ENCODE measurements around the gene OSBP2. TPM values are rescaled to one million over a fixed set of nuclear protein-coding genes. Genes with fewer than 3 reads are reported as not detected.

Gene OSBP2
- total and polyA plus RNA-seq, 4 donors: 0.18 to 3.9 (median 0.88) TPM

GRCh38 chr22:30654361-30654760 lies 40.3 kb upstream of the OSBP2 start:
- no peak for ATAC-seq (ENCODE audit: low FRiP score)

DNA sequence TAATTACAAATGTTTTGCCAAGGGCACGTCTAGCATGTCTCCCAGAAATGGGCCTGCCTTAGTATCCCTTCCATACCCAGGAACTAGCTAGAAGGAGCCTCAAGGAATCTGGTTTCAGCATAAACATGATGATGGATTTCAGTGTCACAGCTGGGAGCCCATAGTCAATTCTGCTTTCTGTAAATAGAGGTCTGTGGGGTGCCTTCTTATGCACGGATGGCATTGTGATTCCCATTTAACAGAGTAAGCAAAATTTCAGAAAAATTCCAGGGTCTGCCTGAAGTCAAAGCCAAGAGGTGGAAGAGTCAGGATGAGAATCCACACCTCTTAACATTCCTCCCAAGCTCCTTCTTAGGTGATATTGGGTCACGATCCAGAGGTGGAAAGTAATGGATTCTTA lies 39.1 kb upstream of the OSBP2 start:
- intact Hi-C loops (cut with DNase I): no loop called here
- ATAC-seq (ENCODE audit: low FRiP score): no peak
- no peaks in the 10 kb centered on the region for H3K36me3 ChIP-seq (ENCODE audit: control insufficient read depth in 1 of 2, insufficient read depth in 2 of 2, low read length in 1 of 2)
- H3K4me1 ChIP-seq (ENCODE audit: control insufficient read depth in 1 of 2, insufficient read depth in 2 of 2, low read length in 2 of 2): no peaks in the 10 kb centered on the region
- H3K4me3 ChIP-seq (ENCODE audit: low read length in 2 of 2): no peak overlapping the region
- H3K9me3 ChIP-seq (ENCODE audit: control insufficient read depth, low read length): no peaks in the 10 kb centered on the region
- no peak for DNase-seq
- H3K27ac ChIP-seq (ENCODE audit: low read depth in 1 of 2, low read length in 2 of 2): no peak overlapping the region
- no peaks in the 10 kb centered on the region for H3K27me3 ChIP-seq (ENCODE audit: control insufficient read depth in 1 of 2, insufficient read depth in 2 of 2, low read length in 1 of 2)
- 68 to 73% methylated on average over 3 of the region's 3 CpGs for WGBS, 2 donors

More at GRCh38 chr22:30654361-30654760, 40.3 kb upstream of the OSBP2 start:
- H3K4me3 ChIP-seq (ENCODE audit: low read length in 2 of 2): no peak overlapping the region
- no peaks in the 10 kb centered on the region for H3K36me3 ChIP-seq (ENCODE audit: control insufficient read depth in 1 of 2, insufficient read depth in 2 of 2, low read length in 1 of 2)
- no peaks in the 10 kb centered on the region for H3K4me1 ChIP-seq (ENCODE audit: control insufficient read depth in 1 of 2, insufficient read depth in 2 of 2, low read length in 2 of 2)
- no peak for DNase-seq
- 97% methylated on average over 14 of the region's 14 CpGs for WGBS, 2 donors
- intact Hi-C loops (cut with DNase I): no loop called here
- no peaks in the 10 kb centered on the region for H3K27me3 ChIP-seq (ENCODE audit: control insufficient read depth in 1 of 2, insufficient read depth in 2 of 2, low read length in 1 of 2)
- H3K27ac ChIP-seq (ENCODE audit: low read depth in 1 of 2, low read length in 2 of 2): no peak overlapping the region
- no peaks in the 10 kb centered on the region for H3K9me3 ChIP-seq (ENCODE audit: control insufficient read depth, low read length)

DNA sequence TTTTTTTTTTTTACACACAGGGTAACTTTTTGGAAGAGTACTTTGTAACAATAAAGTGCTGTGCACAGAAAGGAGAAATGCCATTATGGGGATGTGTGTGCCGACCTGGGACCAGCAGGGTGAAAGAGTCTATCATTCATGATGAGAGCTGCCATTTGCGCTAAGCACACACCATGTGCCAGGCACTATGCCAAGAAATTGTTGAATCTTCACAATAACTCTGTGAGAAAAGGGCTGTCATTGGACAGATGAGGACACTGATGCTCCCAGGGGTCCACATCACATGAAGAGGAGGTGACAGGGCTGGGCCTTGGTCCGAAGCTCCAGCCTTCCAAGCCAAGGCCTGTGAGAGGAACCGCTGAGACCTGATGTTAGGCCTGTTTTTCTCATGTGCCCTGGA lies 32.6 kb upstream of the OSBP2 start:
- H3K27me3 ChIP-seq (ENCODE audit: control insufficient read depth in 1 of 2, insufficient read depth in 2 of 2, low read length in 1 of 2): no peaks in the 10 kb centered on the region
- no peak overlapping the region for H3K27ac ChIP-seq (ENCODE audit: low read depth in 1 of 2, low read length in 2 of 2)
- intact Hi-C loops (cut with DNase I): no loop called here
- DNase-seq (no peak), ATAC-seq (ENCODE audit: low FRiP score) (no peak)
- H3K36me3 ChIP-seq (ENCODE audit: control insufficient read depth in 1 of 2, insufficient read depth in 2 of 2, low read length in 1 of 2): peaks cover 0 to 2% of the 10 kb centered on the region in 2 donors
- H3K4me1 ChIP-seq (ENCODE audit: control insufficient read depth in 1 of 2, insufficient read depth in 2 of 2, low read length in 2 of 2): no peaks in the 10 kb centered on the region
- no peaks in the 10 kb centered on the region for H3K9me3 ChIP-seq (ENCODE audit: control insufficient read depth, low read length)
- WGBS, 2 donors: 96 to 98% methylated on average over 4 of the region's 4 CpGs
- no peak overlapping the region for H3K4me3 ChIP-seq (ENCODE audit: low read length in 2 of 2)

DNA sequence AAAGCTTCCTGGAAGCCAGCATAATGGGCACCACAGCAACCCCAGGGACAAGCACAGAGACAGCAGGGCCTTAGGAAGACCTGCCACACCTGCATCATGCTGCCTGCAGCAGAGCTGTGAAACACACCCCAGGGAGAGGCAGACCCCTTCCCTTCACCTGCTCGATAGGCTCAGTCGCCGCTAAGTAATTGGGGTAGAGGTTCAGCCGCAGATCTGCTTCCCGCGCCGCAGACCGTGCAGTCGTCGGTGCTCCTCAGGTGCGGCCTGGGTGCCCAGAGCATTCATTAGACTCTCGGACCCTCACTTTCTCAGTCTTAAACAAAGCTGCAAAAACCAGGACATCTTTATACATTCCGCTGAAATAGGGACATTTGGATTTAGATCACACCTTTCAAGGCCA lies 29.9 kb upstream of the OSBP2 start:
- Histone ChIP-seq H3K4me1 (ENCODE audit: control insufficient read depth in 1 of 2, insufficient read depth in 2 of 2, low read length in 2 of 2) (no peaks in the 10 kb centered on the region), H3K27me3 (ENCODE audit: control insufficient read depth in 1 of 2, insufficient read depth in 2 of 2, low read length in 1 of 2) (no peaks in the 10 kb centered on the region), H3K36me3 (ENCODE audit: control insufficient read depth in 1 of 2, insufficient read depth in 2 of 2, low read length in 1 of 2) (peaks cover 0 to 2% of the 10 kb centered on the region in 2 donors), H3K9me3 (ENCODE audit: control insufficient read depth, low read length) (no peaks in the 10 kb centered on the region), H3K4me3 (ENCODE audit: low read length in 2 of 2) (no peak overlapping the region), H3K27ac (ENCODE audit: low read depth in 1 of 2, low read length in 2 of 2) (no peak overlapping the region)
- intact Hi-C loops (cut with DNase I): no loop called here
- 98% methylated on average over 13 of the region's 13 CpGs for WGBS, 2 donors
- DNase-seq: no peak
- ATAC-seq (ENCODE audit: low FRiP score): no peak

DNA sequence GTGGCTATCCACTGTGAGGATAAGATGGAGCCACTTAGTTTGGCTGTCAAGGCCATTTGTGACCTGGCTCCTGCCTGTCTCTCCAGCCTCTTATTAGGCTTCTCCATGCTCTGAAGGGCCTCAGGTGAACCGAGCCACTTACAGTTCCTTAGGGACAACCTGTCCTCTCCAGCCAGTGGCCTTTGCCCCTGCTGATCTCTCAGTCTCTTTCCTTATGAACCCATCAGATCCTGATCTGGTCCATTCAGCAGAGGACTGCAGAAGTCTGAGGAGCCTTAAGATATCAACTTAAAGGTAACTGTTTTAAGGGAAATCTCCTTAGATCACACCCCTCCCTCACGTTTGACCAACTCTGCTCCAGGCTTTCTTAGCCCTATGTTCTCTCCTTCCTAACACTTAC lies 29.4 kb upstream of the OSBP2 start:
- ATAC-seq (ENCODE audit: low FRiP score): no peak
- H3K27me3 ChIP-seq (ENCODE audit: control insufficient read depth in 1 of 2, insufficient read depth in 2 of 2, low read length in 1 of 2): no peaks in the 10 kb centered on the region
- no peaks in the 10 kb centered on the region for H3K4me1 ChIP-seq (ENCODE audit: control insufficient read depth in 1 of 2, insufficient read depth in 2 of 2, low read length in 2 of 2)
- H3K4me3 ChIP-seq (ENCODE audit: low read length in 2 of 2): no peak overlapping the region
- DNase-seq: no peak
- 81 to 85% methylated on average over 2 of the region's 2 CpGs for WGBS, 2 donors
- H3K9me3 ChIP-seq (ENCODE audit: control insufficient read depth, low read length): no peaks in the 10 kb centered on the region
- no peak overlapping the region for H3K27ac ChIP-seq (ENCODE audit: low read depth in 1 of 2, low read length in 2 of 2)
- H3K36me3 ChIP-seq (ENCODE audit: control insufficient read depth in 1 of 2, insufficient read depth in 2 of 2, low read length in 1 of 2): peaks cover 0 to 2% of the 10 kb centered on the region in 2 donors
- intact Hi-C loops (cut with DNase I): no loop called here

DNA sequence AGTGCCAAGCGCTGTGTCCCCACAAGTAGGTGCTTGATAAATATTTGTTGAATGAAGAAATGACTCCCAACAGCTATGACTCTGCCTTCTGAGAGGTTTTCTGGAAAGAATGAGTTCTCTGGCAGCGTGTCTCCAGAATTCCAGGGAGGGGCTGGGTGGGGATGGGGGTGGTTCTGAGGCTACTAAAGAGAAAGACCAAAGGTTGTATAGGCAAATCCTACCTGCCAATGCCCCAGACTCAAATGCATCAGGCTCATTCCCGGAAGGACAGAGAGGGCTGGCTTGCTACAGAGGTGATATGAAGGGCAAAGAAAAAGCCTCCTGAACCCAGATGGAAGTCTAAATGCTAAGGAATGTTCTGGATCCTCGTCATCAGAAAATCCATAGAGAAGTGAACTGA lies 28.9 kb upstream of the OSBP2 start:
- H3K9me3 ChIP-seq (ENCODE audit: control insufficient read depth, low read length): no peaks in the 10 kb centered on the region
- no peaks in the 10 kb centered on the region for H3K27me3 ChIP-seq (ENCODE audit: control insufficient read depth in 1 of 2, insufficient read depth in 2 of 2, low read length in 1 of 2)
- intact Hi-C loops (cut with DNase I): no loop called here
- DNase-seq (no peak), ATAC-seq (ENCODE audit: low FRiP score) (no peak)
- no peak overlapping the region for H3K27ac ChIP-seq (ENCODE audit: low read depth in 1 of 2, low read length in 2 of 2)
- no peaks in the 10 kb centered on the region for H3K4me1 ChIP-seq (ENCODE audit: control insufficient read depth in 1 of 2, insufficient read depth in 2 of 2, low read length in 2 of 2)
- WGBS, 2 donors: 90 to 95% methylated on average over 4 of the region's 4 CpGs
- H3K36me3 ChIP-seq (ENCODE audit: control insufficient read depth in 1 of 2, insufficient read depth in 2 of 2, low read length in 1 of 2): peaks cover 0 to 2% of the 10 kb centered on the region in 2 donors
- no peak overlapping the region for H3K4me3 ChIP-seq (ENCODE audit: low read length in 2 of 2)

- H3K27ac ChIP-seq (ENCODE audit: low read depth in 1 of 2, low read length in 2 of 2): no peak overlapping the region
- H3K27me3 ChIP-seq (ENCODE audit: control insufficient read depth in 1 of 2, insufficient read depth in 2 of 2, low read length in 1 of 2): no peaks in the 10 kb centered on the region
- 0 to 1% methylated on average over 18 of the region's 18 CpGs for WGBS, 2 donors
- H3K4me3 ChIP-seq (ENCODE audit: low read length in 2 of 2): peak overlapping the region; percentile 54 to 55
- no peak for DNase-seq
- no peaks in the 10 kb centered on the region for H3K9me3 ChIP-seq (ENCODE audit: control insufficient read depth, low read length)
- intact Hi-C loops (cut with DNase I): loop anchor here in 1 of 2 donors (1.0 kb wide), 1 partner anchor 32 kb away; the partner anchor contains the start of gene SLC35E4
- peaks cover 0 to 2% of the 10 kb centered on the region in 2 donors for H3K36me3 ChIP-seq (ENCODE audit: control insufficient read depth in 1 of 2, insufficient read depth in 2 of 2, low read length in 1 of 2)
- peak; percentile 10 for ATAC-seq (ENCODE audit: low FRiP score)
- no peaks in the 10 kb centered on the region for H3K4me1 ChIP-seq (ENCODE audit: control insufficient read depth in 1 of 2, insufficient read depth in 2 of 2, low read length in 2 of 2)
Measured at GRCh38 chr22:30667107-30667493, 27.6 kb upstream of the OSBP2 start.

GRCh38 chr22:30667494-30668385 lies 26.9 kb upstream of the OSBP2 start, which contains the start of gene DUSP18:
TSS of gene DUSP18 (minus strand) at chr22:30667875. CDS start at chr22:30664003, 3,872 bp downstream.
- intact Hi-C loops (cut with DNase I): loop anchor here in 1 of 2 donors (1.0 kb wide), 1 partner anchor 32 kb away; the partner anchor contains the start of gene SLC35E4
- no peak within 1 kb of the TSS for H3K27ac ChIP-seq (ENCODE audit: low read depth in 1 of 2, low read length in 2 of 2)
- whole genome bisulfite sequencing, 2 donors: 1% methylated on average over 77 of the region's 77 CpGs
- H3K27me3 ChIP-seq (ENCODE audit: control insufficient read depth in 1 of 2, insufficient read depth in 2 of 2, low read length in 1 of 2): no peaks in the 10 kb centered on the region
- H3K4me3 ChIP-seq (ENCODE audit: low read length in 2 of 2): peak within 1 kb of the TSS; percentile 54 to 55
- peak; percentile 94 to 98 for DNase-seq
- no peaks in the 10 kb centered on the region for H3K36me3 ChIP-seq (ENCODE audit: control insufficient read depth in 1 of 2, insufficient read depth in 2 of 2, low read length in 1 of 2)
- ATAC-seq (ENCODE audit: low FRiP score): peak; percentile 98
- no peaks in the 10 kb centered on the region for H3K9me3 ChIP-seq (ENCODE audit: control insufficient read depth, low read length)
- no peaks in the 10 kb centered on the region for H3K4me1 ChIP-seq (ENCODE audit: control insufficient read depth in 1 of 2, insufficient read depth in 2 of 2, low read length in 2 of 2)

DNA sequence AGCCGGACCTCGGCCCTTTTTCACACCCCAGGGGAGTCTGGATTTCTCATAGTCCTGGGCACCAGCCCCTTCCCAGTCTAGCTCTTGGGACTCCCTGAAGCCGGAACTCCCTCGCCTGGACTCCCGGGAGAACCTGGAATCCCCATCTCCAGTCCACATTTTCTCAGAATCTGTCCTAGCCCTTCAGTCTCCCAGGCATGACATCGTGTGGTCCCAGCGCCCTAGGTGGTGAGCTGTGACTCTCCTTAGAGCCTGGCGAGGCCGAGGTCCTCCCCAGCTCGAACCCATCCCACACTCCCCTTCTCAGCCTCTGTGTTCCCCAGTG lies 26.3 kb upstream of the OSBP2 start:
- no peak for ATAC-seq (ENCODE audit: low FRiP score)

More for the DNA sequence above, 26.3 kb upstream of the OSBP2 start:
- DNase-seq: no peak
- no peaks in the 10 kb centered on the region for H3K27me3 ChIP-seq (ENCODE audit: control insufficient read depth in 1 of 2, insufficient read depth in 2 of 2, low read length in 1 of 2)
- no peaks in the 10 kb centered on the region for H3K4me1 ChIP-seq (ENCODE audit: control insufficient read depth in 1 of 2, insufficient read depth in 2 of 2, low read length in 2 of 2)
- 18 to 31% methylated on average over 10 of the region's 10 CpGs for WGBS, 2 donors
- no peak overlapping the region for H3K4me3 ChIP-seq (ENCODE audit: low read length in 2 of 2)
- intact Hi-C loops (cut with DNase I): no loop called here
- H3K9me3 ChIP-seq (ENCODE audit: control insufficient read depth, low read length): no peaks in the 10 kb centered on the region
- no peaks in the 10 kb centered on the region for H3K36me3 ChIP-seq (ENCODE audit: control insufficient read depth in 1 of 2, insufficient read depth in 2 of 2, low read length in 1 of 2)
- H3K27ac ChIP-seq (ENCODE audit: low read depth in 1 of 2, low read length in 2 of 2): no peak overlapping the region

Measured in aorta (tissue), 5 donors.